Testis (tissue), 2 donors: ENCODE measurements around the gene GLE1.

Experiments
- CTCF ChIP-seq, 3 experiments: fragments of 450-650 bp in 2 of 3; fragments of 200-600 bp in 1 of 3; sonication (generic) in 1 of 3; IDR thresholded peaks; one replicate each; pipeline ENCODE4 v1.5.1; 2016 to 2019; ENCODE audit warnings: antibody characterized with exemption in 3 of 3, mild to moderate bottlenecking in 2 of 3, moderate library complexity in 1 of 3
- POLR2A ChIP-seq: fragments of 450-650 bp; IDR thresholded peaks from one replicate; pipeline ENCODE4 v1.6.1; 2017; ENCODE audit warnings: antibody characterized with exemption, mild to moderate bottlenecking, moderate library complexity

GRCh38 chr9:128587453-128587852, 82.9 kb downstream of the GLE1 start:
- TF ChIP-seq CTCF (IDR thresholded peaks at IDR 0.05) (no peak), POLR2A (no peak)
